ENCODE data around the gene REXO1.
"Not testable (repeated sequence)": the region's sequence is repeated elsewhere in the genome, so short reads cannot be mapped to it uniquely, and the experiment has no call there.

DNA sequence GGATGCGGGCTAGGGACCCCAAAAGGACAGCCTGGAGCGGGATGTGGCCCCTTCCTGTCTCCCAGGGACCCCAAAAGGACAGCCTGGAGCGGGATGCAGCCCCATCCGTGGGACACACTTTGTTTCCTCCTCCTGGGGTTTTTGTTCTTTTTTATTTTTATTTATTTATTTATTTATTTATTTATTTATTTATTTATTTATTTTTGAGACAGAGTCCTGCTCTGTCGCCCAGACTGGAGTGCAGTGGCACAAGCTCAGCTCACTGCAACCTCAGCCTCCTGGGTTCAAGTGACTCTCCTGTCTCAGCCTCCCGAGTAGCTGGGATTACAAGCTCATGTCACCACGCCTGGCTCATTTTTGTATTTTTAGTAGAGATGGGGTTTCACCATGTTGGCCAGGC, 51.0 kb downstream of the REXO1 start:
- TF ChIP-seq, protein P1, sequence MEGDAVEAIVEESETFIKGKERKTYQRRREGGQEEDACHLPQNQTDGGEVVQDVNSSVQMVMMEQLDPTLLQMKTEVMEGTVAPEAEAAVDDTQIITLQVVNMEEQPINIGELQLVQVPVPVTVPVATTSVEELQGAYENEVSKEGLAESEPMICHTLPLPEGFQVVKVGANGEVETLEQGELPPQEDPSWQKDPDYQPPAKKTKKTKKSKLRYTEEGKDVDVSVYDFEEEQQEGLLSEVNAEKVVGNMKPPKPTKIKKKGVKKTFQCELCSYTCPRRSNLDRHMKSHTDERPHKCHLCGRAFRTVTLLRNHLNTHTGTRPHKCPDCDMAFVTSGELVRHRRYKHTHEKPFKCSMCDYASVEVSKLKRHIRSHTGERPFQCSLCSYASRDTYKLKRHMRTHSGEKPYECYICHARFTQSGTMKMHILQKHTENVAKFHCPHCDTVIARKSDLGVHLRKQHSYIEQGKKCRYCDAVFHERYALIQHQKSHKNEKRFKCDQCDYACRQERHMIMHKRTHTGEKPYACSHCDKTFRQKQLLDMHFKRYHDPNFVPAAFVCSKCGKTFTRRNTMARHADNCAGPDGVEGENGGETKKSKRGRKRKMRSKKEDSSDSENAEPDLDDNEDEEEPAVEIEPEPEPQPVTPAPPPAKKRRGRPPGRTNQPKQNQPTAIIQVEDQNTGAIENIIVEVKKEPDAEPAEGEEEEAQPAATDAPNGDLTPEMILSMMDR (IDR thresholded peaks at IDR 0.05): not testable (repeated sequence)
- TF ChIP-seq EZH2 (IDR thresholded peaks at IDR 0.05; ENCODE audit: borderline replicate concordance, insufficient read depth, low read depth, low read length, poor library complexity, severe bottlenecking): not testable (repeated sequence)
